GM12873 (cell line): ENCODE results near the gene FAM237B.
A peak's percentile ranks its signal among the peaks of the same experiment; 100 is the strongest.

Source experiments
- CTCF ChIP-seq: IDR thresholded peaks from 2 replicates; pipeline ENCODE4 v1.5.1; 2012; ENCODE audit warnings: low read depth, mild to moderate bottlenecking, moderate library complexity, low read length, control low read depth; ENCODE audit not compliant: insufficient read depth; ENCODE audit errors: missing control alignments

The FAM237B gene

GRCh38 chr7:90320801-90321494 lies at the start of gene FAM237B:
FAM237B (minus strand) TSS chr7:90321304; CDS start chr7:90319748, 1,556 bp downstream.
- no peak for TF ChIP-seq CTCF

- TF ChIP-seq CTCF: no peak
These were observed 30.9 kb upstream of the FAM237B start for GRCh38 chr7:90351987-90352386.

- no peak for TF ChIP-seq CTCF
These were observed 28.2 kb upstream of the FAM237B start for GRCh38 chr7:90349305-90349704.

- no peak for TF ChIP-seq CTCF
These were observed 26.7 kb upstream of the FAM237B start for GRCh38 chr7:90347759-90348158.

GRCh38 chr7:90346336-90347125 lies 25.4 kb upstream of the FAM237B start, which contains the start of gene GTPBP10:
GTPBP10 (plus strand) TSS chr7:90346716; CDS start chr7:90346742, 26 bp downstream.
- TF ChIP-seq CTCF: peak; percentile 77

GRCh38 chr7:90345595-90346335 lies 24.7 kb upstream of the FAM237B start:
- no peak for TF ChIP-seq CTCF

- no peak for TF ChIP-seq CTCF
These were observed 23.9 kb upstream of the FAM237B start for GRCh38 chr7:90345016-90345415.
